SK-N-SH (cell line): ENCODE data around the gene MICAL1. TPM values are rescaled to one million over a fixed set of nuclear protein-coding genes. Genes with fewer than 3 reads are reported as not detected.

Experiments
- CTCF ChIA-PET: fragments of 300-600, 350-600 bp; formaldehyde crosslinking; extraction: SDS; loops from one replicate; lab custom pipeline; 2021; lab: Yijun Ruan, JAX
- POLR2A ChIA-PET: fragments of 350-600 bp; sonication (Branson Sonifier 250); formaldehyde crosslinking; extraction: SDS; loops from one replicate; lab custom pipeline; 2020; ENCODE audit warnings: antibody characterized with exemption, inconsistent platforms; lab: Yijun Ruan, JAX
- DNase-seq: peaks from one replicate; pipeline ENCODE4 v3.0.0; 2012
- H2AFZ ChIP-seq: fragments of 200-600 bp; sonication (generic); 2 replicates; pipeline ENCODE4 v1.8.1; 2016; ENCODE audit warnings: antibody characterized with exemption, mild to moderate bottlenecking, low read depth
- H3F3A ChIP-seq: fragments of 200-600 bp; sonication (generic); replicated peaks from 2 replicates; pipeline ENCODE3; 2016; ENCODE audit warnings: antibody characterized with exemption, mild to moderate bottlenecking; ENCODE audit not compliant: insufficient read depth
- H3K27ac ChIP-seq, 2 experiments: fragments of 200-500 bp in 1 of 2; fragments of 200-600 bp in 1 of 2; sonication (Bioruptor generic) in 1 of 2; sonication (generic), shearing (Covaris generic) in 1 of 2; 2 replicates each; pipeline versions ENCODE4 v1.5.1 to v1.6.1; 2014 to 2016; ENCODE audit warnings: low read depth in 2 of 2, inconsistent platforms in 1 of 2, low read length in 1 of 2, mild to moderate bottlenecking in 1 of 2, mixed read lengths in 1 of 2
- H3K27me3 ChIP-seq: fragments of 200-600 bp; sonication (generic), shearing (Covaris generic); 2 replicates; pipeline ENCODE4 v1.6.1; 2016; ENCODE audit warnings: mixed run types; ENCODE audit not compliant: insufficient read depth
- H3K36me3 ChIP-seq, 2 experiments: fragments of 200-500 bp in 1 of 2; fragments of 200-600 bp in 1 of 2; sonication (Bioruptor generic) in 1 of 2; sonication (generic) in 1 of 2; replicated peaks in 1 of 2; 2 replicates each; pipeline versions ENCODE3 to v1.5.1; 2014 to 2016; ENCODE audit warnings: low read length in 1 of 2, mild to moderate bottlenecking in 1 of 2; ENCODE audit not compliant: insufficient read depth in 2 of 2, control insufficient read depth in 1 of 2
- H3K4me1 ChIP-seq, 2 experiments: fragments of 200-500 bp in 1 of 2; fragments of 200-600 bp in 1 of 2; sonication (Bioruptor generic) in 1 of 2; sonication (generic), shearing (Covaris generic) in 1 of 2; 2 replicates each; pipeline versions ENCODE4 v1.5.1 to v1.6.1; 2014 to 2016; ENCODE audit warnings: low read depth in 1 of 2, low read length in 1 of 2, mixed run types in 1 of 2; ENCODE audit not compliant: insufficient read depth in 2 of 2, control insufficient read depth in 1 of 2
- H3K4me2 ChIP-seq: fragments of 200-600 bp; sonication (generic), shearing (Covaris generic); 2 replicates; pipeline ENCODE4 v1.6.1; 2017; ENCODE audit warnings: mixed run types
- H3K4me3 ChIP-seq, 2 experiments: fragments of 200-500 bp in 1 of 2; fragments of 200-600 bp in 1 of 2; sonication (Bioruptor generic) in 1 of 2; sonication (generic), shearing (Covaris generic) in 1 of 2; 2 replicates each; pipeline versions ENCODE4 v1.5.1 to v1.8.1; 2014 to 2016; ENCODE audit warnings: low read depth in 2 of 2, inconsistent platforms in 1 of 2, low read length in 1 of 2, mild to moderate bottlenecking in 1 of 2, mixed read lengths in 1 of 2, moderate library complexity in 1 of 2
- H3K79me2 ChIP-seq: fragments of 200-600 bp; sonication (generic); 2 replicates; pipeline ENCODE4 v1.8.1; 2017; ENCODE audit warnings: mild to moderate bottlenecking; ENCODE audit not compliant: insufficient read depth
- H3K9ac ChIP-seq: fragments of 200-600 bp; sonication (generic); 2 replicates; pipeline ENCODE4 v1.6.1; 2017; ENCODE audit warnings: mixed run types
- H3K9me2 ChIP-seq: fragments of 200-600 bp; sonication (generic); 2 replicates; pipeline ENCODE4 v1.6.1; 2017; ENCODE audit warnings: mixed run types
- H3K9me3 ChIP-seq: fragments of 200-600 bp; sonication (generic); 2 replicates; pipeline ENCODE4 v1.6.1; 2017; ENCODE audit warnings: mixed run types, mild to moderate bottlenecking, moderate library complexity
- H4K20me1 ChIP-seq: fragments of 200-600 bp; sonication (generic); 2 replicates; pipeline ENCODE4 v1.6.1; 2017; ENCODE audit warnings: mild to moderate bottlenecking, mixed run types; ENCODE audit not compliant: insufficient read depth
- CTCF ChIP-seq: fragments of 200-600 bp; sonication (generic); IDR thresholded peaks from 2 replicates; pipeline ENCODE4 v1.6.1; 2017; ENCODE audit warnings: antibody characterized with exemption, mild to moderate bottlenecking, moderate library complexity
- EP300 ChIP-seq, 2 experiments: IDR thresholded peaks; 2 replicates each; pipeline versions ENCODE4 v1.4.0 to v1.6.1; 2012; ENCODE audit warnings: borderline replicate concordance in 1 of 2, low read depth in 1 of 2, low read length in 1 of 2
- FOXJ3 ChIP-seq: sonication (generic); formaldehyde crosslinking; IDR thresholded peaks from 2 replicates; pipeline ENCODE4 v1.5.1; 2020; ENCODE audit warnings: mild to moderate bottlenecking, missing genetic modification reagents
- GABPA ChIP-seq: IDR thresholded peaks from 2 replicates; pipeline ENCODE4 v1.4.0; 2012; ENCODE audit warnings: low read depth, mild to moderate bottlenecking
- MXI1 ChIP-seq: IDR thresholded peaks from 2 replicates; pipeline ENCODE4 v1.6.1; 2012; ENCODE audit warnings: mild to moderate bottlenecking, low read depth, low read length, improper control_type of control experiment
- NFIC ChIP-seq: IDR thresholded peaks from 2 replicates; pipeline ENCODE4 v1.4.0; 2012; ENCODE audit warnings: borderline replicate concordance
- PBX3 ChIP-seq: IDR thresholded peaks from 2 replicates; pipeline ENCODE4; 2012
- RAD21 ChIP-seq: IDR thresholded peaks from 2 replicates; pipeline ENCODE4 v1.6.1; 2012; ENCODE audit warnings: mild to moderate bottlenecking, low read length
- RCOR1 ChIP-seq: fragments of 150-350 bp; IDR thresholded peaks from 2 replicates; pipeline ENCODE4 v1.6.1; 2017; ENCODE audit warnings: antibody characterized with exemption, low read length
- RFX5 ChIP-seq: IDR thresholded peaks from 2 replicates; pipeline ENCODE4 v1.6.1; 2012; ENCODE audit warnings: mild to moderate bottlenecking, improper control_type of control experiment, low read length
- SIN3A ChIP-seq: IDR thresholded peaks from 2 replicates; pipeline ENCODE4 v1.6.1; 2012; ENCODE audit warnings: low read depth, mild to moderate bottlenecking, low read length, moderate library complexity, borderline replicate concordance
- SMC3 ChIP-seq: IDR thresholded peaks from 2 replicates; pipeline ENCODE4 v1.6.1; 2012; ENCODE audit warnings: low read depth, low read length, improper control_type of control experiment
- TAF1 ChIP-seq: IDR thresholded peaks from 2 replicates; pipeline ENCODE4 v1.6.1; 2012; ENCODE audit warnings: low read depth, mild to moderate bottlenecking, low read length, moderate library complexity, borderline replicate concordance
- TCF12 ChIP-seq: IDR thresholded peaks from 2 replicates; pipeline ENCODE4 v1.4.0; 2012
- USF1 ChIP-seq: IDR thresholded peaks from 2 replicates; pipeline ENCODE4 v1.4.0; 2012; ENCODE audit warnings: low read depth, borderline replicate concordance
- USF2 ChIP-seq: fragments of 150-350 bp; IDR thresholded peaks from 2 replicates; pipeline ENCODE4 v1.6.1; 2017; ENCODE audit warnings: antibody characterized with exemption, low read length, low read depth, borderline replicate concordance
- WGBS: methylation state at CpG from one replicate; pipeline ENCODE4 v1.1.6; 2017; ENCODE audit warnings: low lambda C conversion rate; 5-methylcytosine and 5-hydroxymethylcytosine counted together
- polyA plus RNA-seq, 3 experiments: library from polyadenylated mRNA; depleted of rRNA; stranded (reverse); fragments of >200 nt; gene quantifications; 2 replicates each; pipeline ENCODE4 v1.2.3, GENCODE V29; 2012

Gene MICAL1
- polyA plus RNA-seq, 1 of the 3 experiments (the other 2 are of a cell fraction), result 45.6 TPM

- DNase-seq, result no peak
- Histone ChIP-seq H3K4me3 (no peak overlapping the region), H3K27ac (no peak overlapping the region), H3K9ac (no peak overlapping the region), H2AFZ (no peak overlapping the region), H3K4me1 (peaks cover 0 to 10% of the 10 kb centered on the region in 2 experiments; a peak in 1 of 4 replicates), H3K9me3 (no peaks in the 10 kb centered on the region), H3F3A (no peaks in the 10 kb centered on the region), H3K79me2 (peaks cover 8% of the 10 kb centered on the region; the same call in 1 of the 2 replicates), H3K9me2 (no peaks in the 10 kb centered on the region), H3K4me2 (no peak overlapping the region), H3K27me3 (no peaks in the 10 kb centered on the region)
- 98% methylated on average over 11 of the region's 19 CpGs for WGBS
- POLR2A ChIA-PET, result interaction anchor here (0.7 to 1.5 kb wide), 2 partner anchors 9 to 15 kb away, joined by 3 to 5 read pairs; partner anchors contain the start of genes PPIL6 and SMPD2
- TF ChIP-seq TCF12, result no peak
- TF ChIP-seq RFX5, result no peak
- TF ChIP-seq USF1, result no peak
- no peak for TF ChIP-seq PBX3
- TF ChIP-seq, all 33 proteins: peak for 0
- CTCF ChIA-PET, result interaction anchor here (0.5 to 2.0 kb wide), 2 partner anchors 8 to 672 kb away, joined by 3 to 12 read pairs; partner anchors contain the start of genes PPIL6 and SMPD2
- Histone ChIP-seq H3K36me3 (peaks cover 10 to 49% of the 10 kb centered on the region in 2 experiments), H4K20me1 (no peaks in the 10 kb centered on the region)
Observed at GRCh38 chr6:109449064-109449794, 6.3 kb downstream of the MICAL1 start.

- ChIA-PET POLR2A (interaction anchor here (0.7 to 1.5 kb wide), 2 partner anchors 8 to 16 kb away, joined by 3 to 5 read pairs; partner anchors contain the start of genes PPIL6 and SMPD2), CTCF (interaction anchor here (0.5 kb wide), 1 partner anchor 673 kb away, joined by 3 read pairs; no protein-coding TSS in a partner anchor)
- H3K9me3 ChIP-seq, result no peaks in the 10 kb centered on the region
- H3K27ac ChIP-seq, result no peak overlapping the region
- H3K9ac ChIP-seq, result no peak overlapping the region
- TF ChIP-seq SIN3A (no peak), GABPA (no peak), RAD21 (no peak), EP300 (IDR thresholded peaks at IDR 0.05; ENCODE audit: borderline replicate concordance in 1 of 2, low read depth in 1 of 2, low read length in 1 of 2) (no peak), USF2 (no peak), TAF1 (no peak), NFIC (no peak), FOXJ3 (CRISPR knock-in tag) (no peak), USF1 (no peak), MXI1 (no peak), RCOR1 (no peak), CTCF (no peak), SMC3 (no peak)
- no peaks in the 10 kb centered on the region for H3K9me2 ChIP-seq
- H3K4me1 ChIP-seq, result peaks cover 0 to 4% of the 10 kb centered on the region in 2 experiments; a peak in 1 of 4 replicates
- no peaks in the 10 kb centered on the region for H4K20me1 ChIP-seq
- peaks cover 10 to 55% of the 10 kb centered on the region in 2 experiments for H3K36me3 ChIP-seq
- H3K4me2 ChIP-seq, result no peak overlapping the region
- DNase-seq, result no peak
- H3F3A ChIP-seq, result no peaks in the 10 kb centered on the region
- WGBS, result 82% methylated on average over 3 of the region's 7 CpGs
- H2AFZ ChIP-seq, result no peak overlapping the region
- no peaks in the 10 kb centered on the region for H3K27me3 ChIP-seq
- peaks cover 1% of the 10 kb centered on the region; the same call in 1 of the 2 replicates for H3K79me2 ChIP-seq
- H3K4me3 ChIP-seq, result no peak overlapping the region
Observed at GRCh38 chr6:109448615-109449014, 7.0 kb downstream of the MICAL1 start.
